Loucy (cell line): ENCODE data around the gene ETFA.
A peak's percentile ranks its signal among the peaks of the same experiment; 100 is the strongest.

Source experiments
- H2AFZ ChIP-seq: fragments of 200-600 bp; sonication (generic); 2 replicates; pipeline ENCODE4 v1.6.0; 2016; ENCODE audit warnings: antibody characterized with exemption, mild to moderate bottlenecking, low read length, moderate library complexity
- H3F3A ChIP-seq: fragments of 200-600 bp; 2 replicates; pipeline ENCODE4 v1.6.0; 2016; ENCODE audit warnings: antibody characterized with exemption, low read depth, mild to moderate bottlenecking
- H3K27me3 ChIP-seq: fragments of 200-600 bp; sonication (generic); 2 replicates; pipeline ENCODE4 v1.6.1; 2014; ENCODE audit warnings: low read length, mild to moderate bottlenecking; ENCODE audit not compliant: insufficient read depth, poor library complexity, severe bottlenecking
- H3K36me3 ChIP-seq: fragments of 200-600 bp; sonication (generic); 2 replicates; pipeline ENCODE4 v1.6.1; 2016; ENCODE audit warnings: low read length; ENCODE audit not compliant: insufficient read depth
- H3K4me1 ChIP-seq: fragments of 200-600 bp; sonication (generic); 2 replicates; pipeline ENCODE4 v1.5.1; 2014; ENCODE audit warnings: low read length, mild to moderate bottlenecking; ENCODE audit not compliant: insufficient read depth, poor library complexity, severe bottlenecking
- H3K4me2 ChIP-seq: fragments of 200-600 bp; sonication (generic); 2 replicates; pipeline ENCODE4 v1.6.0; 2014; ENCODE audit warnings: antibody characterized with exemption, low read length, low read depth, mild to moderate bottlenecking; ENCODE audit not compliant: poor library complexity, severe bottlenecking
- H3K4me3 ChIP-seq: fragments of 200-600 bp; sonication (generic); 2 replicates; pipeline ENCODE4 v1.5.1; 2014; ENCODE audit warnings: low read length, mild to moderate bottlenecking, mixed read lengths; ENCODE audit not compliant: poor library complexity, severe bottlenecking
- H3K79me2 ChIP-seq: fragments of 200-600 bp; sonication (generic); 2 replicates; pipeline ENCODE4 v1.6.1; 2014; ENCODE audit warnings: low read length; ENCODE audit not compliant: insufficient read depth
- H3K9ac ChIP-seq: fragments of 200-600 bp; sonication (generic); 2 replicates; pipeline ENCODE4 v1.6.0; 2014; ENCODE audit warnings: mild to moderate bottlenecking, low read depth, low read length, moderate library complexity; ENCODE audit not compliant: poor library complexity, severe bottlenecking
- H3K9me2 ChIP-seq: fragments of 200-600 bp; sonication (generic); replicated peaks from 2 replicates; pipeline ENCODE4 v1.6.1; 2016; ENCODE audit warnings: low read depth, low read length, mixed read lengths
- H3K9me3 ChIP-seq: fragments of 200-600 bp; sonication (generic); 2 replicates; pipeline ENCODE4 v1.6.1; 2014; ENCODE audit warnings: mild to moderate bottlenecking, antibody characterized with exemption, low read length, low read depth; ENCODE audit not compliant: insufficient read depth
- H4K20me1 ChIP-seq: fragments of 200-600 bp; sonication (generic); 2 replicates; pipeline ENCODE4 v1.6.0; 2014; ENCODE audit warnings: antibody characterized with exemption, low read length, mild to moderate bottlenecking; ENCODE audit not compliant: insufficient read depth, poor library complexity, severe bottlenecking
- EZH2phosphoT487 ChIP-seq: fragments of 200-600 bp; IDR thresholded peaks from 2 replicates; pipeline ENCODE4 v1.6.1; 2018; ENCODE audit warnings: antibody characterized with exemption, mild to moderate bottlenecking, moderate library complexity, borderline replicate concordance
- TF ChIP-seq, protein P1 (sequence below): fragments of 200-600 bp; sonication (generic); conservative IDR thresholded peaks from 2 replicates; pipeline ENCODE4 v1.5.1; 2014; ENCODE audit warnings: mild to moderate bottlenecking, antibody characterized with exemption, low read length

ETFA gene

DNA sequence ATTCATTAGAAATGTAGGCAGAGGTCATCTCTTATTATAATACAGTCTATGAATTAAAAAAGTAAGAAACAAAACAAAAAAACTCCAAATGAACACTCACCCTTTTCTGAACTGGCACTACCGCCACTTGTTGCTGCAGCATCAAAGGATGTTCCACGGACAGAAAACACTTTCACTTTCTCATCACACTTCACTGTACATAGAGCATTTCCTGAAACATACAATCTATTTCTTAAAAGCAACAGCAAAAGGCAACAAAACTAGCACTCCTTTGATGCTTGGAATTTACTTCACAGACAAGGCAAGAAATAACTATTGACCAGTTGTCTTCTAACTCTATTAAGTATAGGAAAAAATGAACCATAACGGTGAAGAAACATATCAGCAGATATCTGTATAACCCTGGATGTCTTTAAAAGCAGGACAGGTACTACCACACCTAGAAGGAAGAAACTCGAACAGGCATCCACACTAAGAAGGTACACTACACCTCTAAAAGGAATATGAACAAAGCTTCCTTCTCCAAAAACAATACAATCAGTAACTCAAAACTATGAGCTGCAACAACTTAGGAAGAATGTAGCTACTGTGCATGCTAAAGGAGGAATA lies 24.9 kb downstream of the ETFA start:
- Histone ChIP-seq H3K9me3 (no peaks in the 10 kb centered on the region), H3K9ac (peak overlapping the region; percentile 47), H4K20me1 (peaks cover 7% of the 10 kb centered on the region), H3K4me3 (peak overlapping the region; percentile 63), H3K4me2 (peak overlapping the region; percentile 73), H3K4me1 (peaks cover 13% of the 10 kb centered on the region), H3K27me3 (no peaks in the 10 kb centered on the region), H3K9me2 (no peaks in the 10 kb centered on the region), H3F3A (peaks cover 3% of the 10 kb centered on the region; the same call in 1 of the 2 replicates), H3K36me3 (peaks cover 88% of the 10 kb centered on the region), H3K79me2 (peaks cover 31% of the 10 kb centered on the region), H2AFZ (peak overlapping the region; percentile 7; the same call in 1 of the 2 replicates)
- TF ChIP-seq, protein P1, sequence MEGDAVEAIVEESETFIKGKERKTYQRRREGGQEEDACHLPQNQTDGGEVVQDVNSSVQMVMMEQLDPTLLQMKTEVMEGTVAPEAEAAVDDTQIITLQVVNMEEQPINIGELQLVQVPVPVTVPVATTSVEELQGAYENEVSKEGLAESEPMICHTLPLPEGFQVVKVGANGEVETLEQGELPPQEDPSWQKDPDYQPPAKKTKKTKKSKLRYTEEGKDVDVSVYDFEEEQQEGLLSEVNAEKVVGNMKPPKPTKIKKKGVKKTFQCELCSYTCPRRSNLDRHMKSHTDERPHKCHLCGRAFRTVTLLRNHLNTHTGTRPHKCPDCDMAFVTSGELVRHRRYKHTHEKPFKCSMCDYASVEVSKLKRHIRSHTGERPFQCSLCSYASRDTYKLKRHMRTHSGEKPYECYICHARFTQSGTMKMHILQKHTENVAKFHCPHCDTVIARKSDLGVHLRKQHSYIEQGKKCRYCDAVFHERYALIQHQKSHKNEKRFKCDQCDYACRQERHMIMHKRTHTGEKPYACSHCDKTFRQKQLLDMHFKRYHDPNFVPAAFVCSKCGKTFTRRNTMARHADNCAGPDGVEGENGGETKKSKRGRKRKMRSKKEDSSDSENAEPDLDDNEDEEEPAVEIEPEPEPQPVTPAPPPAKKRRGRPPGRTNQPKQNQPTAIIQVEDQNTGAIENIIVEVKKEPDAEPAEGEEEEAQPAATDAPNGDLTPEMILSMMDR, result no peak
- no peak for TF ChIP-seq EZH2phosphoT487

DNA sequence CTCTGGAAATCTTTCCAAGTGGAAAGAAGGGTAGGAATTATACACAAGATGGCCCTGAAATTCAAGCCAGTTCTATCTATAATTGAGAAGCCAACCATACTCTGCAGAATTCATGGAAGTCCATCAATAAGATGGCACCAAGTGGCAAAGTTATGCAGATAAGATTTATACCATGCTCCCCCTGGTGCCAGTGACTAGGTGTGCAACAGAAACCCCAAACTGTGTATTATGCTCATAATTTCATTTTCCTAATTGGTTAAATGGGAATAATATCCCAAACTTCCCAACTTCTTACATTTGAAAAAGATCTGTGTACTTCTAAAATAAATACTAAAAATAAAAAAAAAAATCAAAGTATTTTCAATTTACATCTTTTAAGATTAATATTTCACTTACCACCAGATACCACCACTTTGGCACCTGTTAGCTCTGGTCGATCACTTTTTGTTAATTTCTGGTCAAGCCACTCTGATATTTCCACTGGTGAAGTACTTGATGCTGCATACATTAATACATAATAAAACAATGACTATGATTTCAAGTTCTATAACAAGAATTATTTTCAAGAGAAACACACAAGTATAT lies 25.9 kb downstream of the ETFA start:
- no peaks in the 10 kb centered on the region for H3K9me3 ChIP-seq
- TF ChIP-seq, protein P1, result peak; percentile 70
- no peak for TF ChIP-seq EZH2phosphoT487
- H3K4me2 ChIP-seq, result no peak overlapping the region
- no peaks in the 10 kb centered on the region for H3K27me3 ChIP-seq
- H3F3A ChIP-seq, result peaks cover 3% of the 10 kb centered on the region; the same call in 1 of the 2 replicates
- H3K79me2 ChIP-seq, result peaks cover 23% of the 10 kb centered on the region
- H4K20me1 ChIP-seq, result peaks cover 7% of the 10 kb centered on the region
- H3K36me3 ChIP-seq, result peaks cover 91% of the 10 kb centered on the region
- no peak overlapping the region for H3K9ac ChIP-seq
- H3K9me2 ChIP-seq, result no peaks in the 10 kb centered on the region
- no peak overlapping the region for H2AFZ ChIP-seq
- peaks cover 13% of the 10 kb centered on the region for H3K4me1 ChIP-seq
- no peak overlapping the region for H3K4me3 ChIP-seq

DNA sequence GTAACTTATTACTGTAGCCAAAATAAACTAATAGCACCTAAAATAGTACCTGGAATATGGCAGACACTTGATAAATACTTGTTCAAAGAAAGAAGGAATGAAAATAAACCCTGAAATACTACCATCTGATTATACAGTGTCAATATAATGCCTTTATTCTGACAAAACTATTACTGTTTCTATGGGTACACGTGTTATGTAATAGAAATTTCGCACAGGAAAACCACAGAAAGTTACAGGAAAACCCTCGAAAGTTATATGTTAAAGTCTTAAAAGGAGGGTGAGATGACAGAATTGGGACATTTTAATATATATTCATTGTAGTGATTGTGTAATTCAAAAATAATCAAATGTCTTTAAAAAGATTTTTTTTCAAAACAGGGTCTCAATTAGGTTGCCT lies 28.8 kb downstream of the ETFA start:
- Histone ChIP-seq H3K4me1 (peaks cover 13% of the 10 kb centered on the region), H3K4me2 (no peak overlapping the region), H2AFZ (no peak overlapping the region), H3K9me3 (no peaks in the 10 kb centered on the region), H3K9ac (no peak overlapping the region), H3K27me3 (no peaks in the 10 kb centered on the region), H3K4me3 (no peak overlapping the region), H3K36me3 (peaks cover 96% of the 10 kb centered on the region), H4K20me1 (peaks cover 3% of the 10 kb centered on the region), H3F3A (peaks cover 3% of the 10 kb centered on the region; the same call in 1 of the 2 replicates), H3K79me2 (0 out of 2 replicates have a peak, but pooled peaks cover 4% of the 10 kb centered on the region), H3K9me2 (no peaks in the 10 kb centered on the region)
- TF ChIP-seq, protein P1, result no peak
- TF ChIP-seq EZH2phosphoT487, result no peak
